GM10847 (cell line): ENCODE data around the gene RNF113A.

Experiments
- POLR2A ChIP-seq: IDR thresholded peaks from 2 replicates; pipeline ENCODE4 v1.6.1; 2011; ENCODE audit not compliant: insufficient read length; ENCODE audit errors: extremely low read depth

RNF113A gene

GRCh38 chrX:119871599-119872395 lies at the start of gene RNF113A, which contains the start of gene NDUFA1:
Gene RNF113A (minus strand): TSS chrX:119871733. CDS start chrX:119871613, 120 bp downstream.
Gene NDUFA1 (plus strand): TSS chrX:119871832. CDS start chrX:119871912, 80 bp downstream.
- TF ChIP-seq POLR2A: peak; percentile 83

- no peak for TF ChIP-seq POLR2A
Observed at GRCh38 chrX:119919835-119920585, 48.5 kb upstream of the RNF113A start.

DNA sequence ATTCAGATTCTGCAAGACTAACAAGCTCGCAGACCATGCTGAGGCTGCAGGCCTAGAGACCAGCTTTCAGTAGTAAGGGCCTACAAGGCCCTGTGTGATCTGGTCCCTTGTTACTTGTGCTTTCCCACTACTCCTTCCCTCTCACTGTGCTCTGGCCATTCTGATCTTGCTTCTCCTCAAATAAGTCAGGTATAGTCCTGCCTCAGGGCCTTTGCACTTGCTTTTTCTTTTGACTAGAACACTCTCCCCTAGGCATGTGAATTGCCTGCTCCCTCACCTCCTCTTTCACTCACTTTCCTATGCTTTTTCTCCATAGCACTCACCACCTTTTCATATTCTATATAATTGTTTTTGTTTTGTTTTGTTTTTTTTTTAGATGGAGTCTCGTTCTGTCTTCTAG lies 46.3 kb upstream of the RNF113A start:
- TF ChIP-seq POLR2A: no peak

DNA sequence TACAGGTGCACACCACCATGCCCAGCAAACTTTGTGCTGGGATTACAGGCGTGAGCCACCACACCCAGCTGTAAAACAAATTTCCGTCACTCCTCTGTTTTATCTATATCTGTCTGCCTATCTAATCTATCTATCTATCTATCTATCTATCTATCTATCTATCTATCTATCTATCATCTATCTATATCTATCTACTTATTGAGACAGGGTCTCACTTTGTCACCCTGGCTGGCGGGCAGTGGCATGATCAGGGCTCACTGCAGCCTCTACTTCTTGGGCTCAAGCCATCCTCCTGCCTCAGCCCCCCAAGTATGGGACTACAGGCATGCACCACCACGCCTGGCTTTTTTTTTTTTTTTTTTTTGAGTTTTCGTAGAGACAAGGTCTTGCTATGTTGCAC lies 44.8 kb upstream of the RNF113A start:
- TF ChIP-seq POLR2A: no peak

DNA sequence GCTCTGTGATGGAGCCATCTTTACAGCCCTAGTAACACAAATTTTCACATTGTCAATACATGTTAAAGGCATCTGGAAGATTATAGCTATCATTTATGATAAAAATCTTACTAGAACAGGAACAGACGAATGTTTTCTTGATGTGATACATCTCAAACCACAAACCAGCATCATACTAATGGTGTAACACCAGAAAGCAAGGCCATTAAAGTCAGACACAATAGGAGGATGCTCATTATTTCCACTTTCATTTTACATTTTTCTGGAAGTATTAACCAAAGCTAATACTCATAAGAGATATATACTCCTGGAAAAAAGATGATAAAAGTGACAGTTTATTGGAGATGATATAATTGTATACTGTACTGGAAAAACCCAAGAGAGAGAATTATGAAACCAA lies 29.4 kb upstream of the RNF113A start:
- TF ChIP-seq POLR2A: no peak

- TF ChIP-seq POLR2A: no peak
Observed at GRCh38 chrX:119899125-119899524, 27.6 kb upstream of the RNF113A start.

- no peak for TF ChIP-seq POLR2A
Observed at GRCh38 chrX:119895843-119896326, 24.4 kb upstream of the RNF113A start, which contains the start of gene AKAP14. Gene AKAP14 (plus strand): TSS chrX:119895893. CDS start chrX:119903224, 7,331 bp downstream.

DNA sequence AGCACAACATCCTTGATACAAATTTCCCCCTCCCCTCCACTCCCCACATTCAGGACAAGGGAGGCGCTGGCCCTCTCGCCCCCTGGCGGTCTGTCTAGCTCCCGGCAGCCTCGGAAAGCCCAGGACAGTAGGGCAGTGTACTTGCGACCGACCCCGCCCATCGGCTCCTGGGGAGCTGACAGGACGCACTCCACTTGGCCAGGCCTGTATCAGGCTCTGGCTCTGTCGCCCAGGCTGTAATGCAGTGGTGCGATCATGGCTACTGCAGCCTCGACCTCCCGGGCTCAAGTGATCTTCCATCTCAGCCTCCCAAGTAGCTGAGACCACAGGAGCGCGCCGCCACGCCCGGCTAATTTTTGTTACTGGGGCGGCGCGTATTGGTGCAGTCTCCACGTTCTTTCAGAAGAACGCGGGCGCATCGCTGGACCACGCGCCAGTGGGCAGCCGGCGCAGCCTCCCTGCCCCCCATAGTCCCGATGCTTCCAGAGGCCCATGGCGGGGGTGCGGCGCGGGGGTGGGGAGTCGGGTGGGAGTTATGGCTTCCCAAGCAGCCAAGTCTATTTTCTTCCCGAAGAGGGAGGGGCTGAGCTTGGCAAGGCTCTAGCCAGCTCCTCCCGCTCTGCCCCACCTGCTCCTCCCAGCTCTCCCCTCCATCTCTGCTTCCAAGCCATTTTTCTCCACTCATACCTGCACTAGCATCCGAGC lies 16.3 kb upstream of the RNF113A start:
- TF ChIP-seq POLR2A: no peak

DNA sequence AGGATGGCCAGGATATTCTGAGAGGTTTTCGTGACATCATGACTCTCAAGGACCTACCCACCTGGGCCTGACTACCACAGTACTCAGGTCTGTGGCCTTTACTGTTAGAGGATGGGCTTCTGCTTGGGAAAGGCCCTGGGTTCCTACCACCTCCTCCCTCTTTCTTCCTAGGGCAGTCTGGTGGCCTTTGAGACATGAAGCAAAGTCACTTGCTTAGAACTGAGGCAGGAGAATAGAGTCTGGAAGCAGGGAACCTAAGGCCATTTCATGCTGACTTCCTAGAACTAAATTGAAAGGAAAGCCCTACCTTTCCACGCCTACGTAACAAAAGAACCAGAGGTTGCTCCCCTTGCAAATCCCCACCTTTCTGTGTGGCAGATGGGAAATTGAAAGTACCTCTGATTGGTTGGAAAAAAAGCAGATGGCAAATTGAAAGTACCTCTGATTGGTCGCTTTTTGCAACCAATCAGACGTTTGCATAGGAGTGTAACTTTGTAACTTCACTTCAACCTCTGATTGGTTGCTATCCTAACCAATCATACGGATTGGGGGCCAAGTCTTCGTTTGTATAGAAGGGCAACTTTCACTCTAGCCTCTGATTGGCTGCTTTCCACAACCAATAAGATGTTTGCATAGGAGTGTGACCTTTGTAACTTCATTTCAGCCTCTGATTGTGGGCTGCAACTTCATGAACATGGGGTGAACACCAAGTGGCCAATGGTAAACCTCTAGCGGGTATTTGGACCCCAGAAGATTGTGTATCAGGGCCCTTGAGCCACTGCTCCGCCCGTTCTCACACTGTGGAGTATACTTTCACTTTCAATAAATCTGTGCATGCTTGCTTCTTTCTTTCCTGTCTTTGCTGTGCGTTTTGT lies 14.3 kb upstream of the RNF113A start:
- TF ChIP-seq POLR2A: no peak

GRCh38 chrX:119880552-119881437 lies 9.3 kb upstream of the RNF113A start:
- no peak for TF ChIP-seq POLR2A

- TF ChIP-seq POLR2A: no peak
Observed at GRCh38 chrX:119880076-119880475, 8.5 kb upstream of the RNF113A start.

- no peak for TF ChIP-seq POLR2A
Observed at GRCh38 chrX:119878740-119879139, 7.2 kb upstream of the RNF113A start.

DNA sequence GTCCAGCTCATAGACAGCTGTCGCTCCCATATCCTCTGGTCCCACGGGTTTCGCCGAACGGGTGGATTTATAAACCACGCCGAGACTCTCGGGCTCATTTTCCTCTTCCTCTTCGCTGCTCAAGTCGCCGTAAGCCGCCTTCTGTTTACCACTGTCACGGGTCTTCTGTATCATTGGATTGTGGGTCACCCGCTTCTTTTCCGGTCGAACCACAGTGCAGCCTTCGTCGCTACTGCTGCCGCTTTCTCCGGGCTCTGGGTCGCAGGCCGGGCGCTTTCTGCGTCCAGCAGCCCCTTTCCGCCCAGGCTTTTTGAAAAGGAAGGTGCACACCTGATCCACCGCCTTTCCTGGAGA lies 311 bp downstream of the RNF113A start:
- TF ChIP-seq POLR2A: no peak
